HEK293 (cell line): ENCODE data around the gene RPIA.

Source experiments
- CTCF ChIA-PET: fragments of 350-600 bp; formaldehyde crosslinking; extraction: SDS; loops from one replicate; lab custom pipeline; 2021; ENCODE audit warnings: antibody characterized with exemption; lab: Yijun Ruan, JAX
- POLR2A ChIA-PET: fragments of 300-600 bp; formaldehyde crosslinking; extraction: SDS; loops from one replicate; lab custom pipeline; 2020; ENCODE audit warnings: antibody characterized with exemption, inconsistent platforms; lab: Yijun Ruan, JAX
- H3K27ac ChIP-seq: fragments of 200-500 bp; sonication (Bioruptor generic); 2 replicates; pipeline ENCODE4 v1.5.1; 2014; ENCODE audit warnings: low read depth, low read length, control low read depth, inconsistent platforms; ENCODE audit errors: extremely low read depth
- H3K36me3 ChIP-seq, 2 experiments: fragments of 200-500 bp in 1 of 2; sonication (Bioruptor generic) in 1 of 2; 1 replicate in 1 of 2; 2 replicates in 1 of 2; pipeline ENCODE4 v1.5.1; 2014 to 2017; ENCODE audit warnings: inconsistent platforms in 2 of 2, low read length in 2 of 2; ENCODE audit not compliant: control insufficient read depth in 2 of 2, insufficient read depth in 1 of 2
- H3K4me1 ChIP-seq: fragments of 200-500 bp; sonication (Bioruptor generic); 2 replicates; pipeline ENCODE4 v1.5.1; 2014; ENCODE audit warnings: mild to moderate bottlenecking, low read length, inconsistent platforms; ENCODE audit not compliant: control insufficient read depth, insufficient read depth
- H3K4me3 ChIP-seq: 2 replicates; pipeline ENCODE4 v1.5.1; 2011; ENCODE audit warnings: low read depth, mild to moderate bottlenecking, control low read depth, low read length, moderate library complexity
- H3K9me3 ChIP-seq: fragments of 200-500 bp; sonication (Bioruptor generic); 2 replicates; pipeline ENCODE4 v1.5.1; 2014; ENCODE audit warnings: low read depth, low read length, inconsistent platforms; ENCODE audit not compliant: control insufficient read depth, insufficient read depth
- BCL11B ChIP-seq: fragments of 450-650 bp; formaldehyde crosslinking; IDR thresholded peaks from 2 replicates; pipeline ENCODE4 v1.5.1; 2016; ENCODE audit warnings: low read depth, missing biosample characterization, missing genetic modification characterization
- KLF7 ChIP-seq: fragments of 450-650 bp; formaldehyde crosslinking; IDR thresholded peaks from 2 replicates; pipeline ENCODE4 v1.5.1; 2016; ENCODE audit warnings: missing biosample characterization, missing genetic modification characterization, borderline replicate concordance
- PRDM1 ChIP-seq: fragments of 450-650 bp; formaldehyde crosslinking; IDR thresholded peaks from 2 replicates; pipeline ENCODE4; 2016; ENCODE audit warnings: missing biosample characterization, missing genetic modification characterization
- SETDB1 ChIP-seq: IDR thresholded peaks from one replicate; pipeline ENCODE4 v1.6.1; 2017; ENCODE audit warnings: mild to moderate bottlenecking, low read length, moderate library complexity, mixed read lengths; ENCODE audit not compliant: insufficient read length
- ZNF214 ChIP-seq: fragments of 450-650 bp; formaldehyde crosslinking; IDR thresholded peaks from 2 replicates; pipeline ENCODE4 v1.5.1; 2017; ENCODE audit warnings: missing biosample characterization, mild to moderate bottlenecking, missing genetic modification characterization, borderline replicate concordance
- ZNF274 ChIP-seq, 2 experiments: fragments of 200-500 bp in 1 of 2; fragments of 450-650 bp in 1 of 2; sonication (Bioruptor generic) in 1 of 2; formaldehyde crosslinking in 1 of 2; IDR thresholded peaks; 2 replicates each; pipeline versions ENCODE4 v1.5.1 to v1.6.1; 2014 to 2016; ENCODE audit warnings: borderline replicate concordance in 1 of 2, inconsistent platforms in 1 of 2, low read length in 1 of 2, missing biosample characterization in 1 of 2, missing genetic modification characterization in 1 of 2
- ZNF292 ChIP-seq: fragments of 450-650 bp; formaldehyde crosslinking; IDR thresholded peaks from 2 replicates; pipeline ENCODE4 v1.5.1; 2016; ENCODE audit warnings: low read depth, missing biosample characterization, missing genetic modification characterization, borderline replicate concordance
- ZNF707 ChIP-seq: fragments of 450-650 bp; formaldehyde crosslinking; IDR thresholded peaks from 2 replicates; pipeline ENCODE4 v1.5.1; 2016; ENCODE audit warnings: missing biosample characterization, missing genetic modification characterization
- TF ChIP-seq, protein P1 (sequence below): sonication (generic); formaldehyde crosslinking; IDR thresholded peaks from 2 replicates; pipeline ENCODE4 v1.8.1; 2022; ENCODE audit warnings: mild to moderate bottlenecking, moderate library complexity, missing genetic modification reagents
- TF ChIP-seq, protein P2 (sequence below): fragments of 450-650 bp; formaldehyde crosslinking; IDR thresholded peaks from 2 replicates; pipeline ENCODE4; 2016; ENCODE audit warnings: missing biosample characterization, missing genetic modification characterization
- TF ChIP-seq, protein P3 (sequence below): fragments of 450-650 bp; formaldehyde crosslinking; IDR thresholded peaks from 2 replicates; pipeline ENCODE4 v1.5.1; 2016; ENCODE audit warnings: missing biosample characterization, missing genetic modification characterization
- TF ChIP-seq, protein P4 (sequence below): fragments of 450-650 bp; formaldehyde crosslinking; IDR thresholded peaks from 2 replicates; pipeline ENCODE4 v1.5.1; 2016; ENCODE audit warnings: missing biosample characterization, missing genetic modification characterization
- TF ChIP-seq, protein P5 (sequence below): fragments of 450-650 bp; formaldehyde crosslinking; IDR thresholded peaks from 2 replicates; pipeline ENCODE4 v1.5.1; 2017; ENCODE audit warnings: missing biosample characterization, missing genetic modification characterization
- TF ChIP-seq, protein P6 (sequence below): fragments of 450-650 bp; formaldehyde crosslinking; IDR thresholded peaks from 2 replicates; pipeline ENCODE4 v1.5.1; 2016; ENCODE audit warnings: missing biosample characterization, missing genetic modification characterization
- TF ChIP-seq, protein P7 (sequence below): fragments of 450-650 bp; formaldehyde crosslinking; optimal IDR thresholded peaks from 2 replicates; pipeline ENCODE3; 2016; ENCODE audit warnings: missing biosample characterization, mild to moderate bottlenecking, missing genetic modification characterization

Gene RPIA

DNA sequence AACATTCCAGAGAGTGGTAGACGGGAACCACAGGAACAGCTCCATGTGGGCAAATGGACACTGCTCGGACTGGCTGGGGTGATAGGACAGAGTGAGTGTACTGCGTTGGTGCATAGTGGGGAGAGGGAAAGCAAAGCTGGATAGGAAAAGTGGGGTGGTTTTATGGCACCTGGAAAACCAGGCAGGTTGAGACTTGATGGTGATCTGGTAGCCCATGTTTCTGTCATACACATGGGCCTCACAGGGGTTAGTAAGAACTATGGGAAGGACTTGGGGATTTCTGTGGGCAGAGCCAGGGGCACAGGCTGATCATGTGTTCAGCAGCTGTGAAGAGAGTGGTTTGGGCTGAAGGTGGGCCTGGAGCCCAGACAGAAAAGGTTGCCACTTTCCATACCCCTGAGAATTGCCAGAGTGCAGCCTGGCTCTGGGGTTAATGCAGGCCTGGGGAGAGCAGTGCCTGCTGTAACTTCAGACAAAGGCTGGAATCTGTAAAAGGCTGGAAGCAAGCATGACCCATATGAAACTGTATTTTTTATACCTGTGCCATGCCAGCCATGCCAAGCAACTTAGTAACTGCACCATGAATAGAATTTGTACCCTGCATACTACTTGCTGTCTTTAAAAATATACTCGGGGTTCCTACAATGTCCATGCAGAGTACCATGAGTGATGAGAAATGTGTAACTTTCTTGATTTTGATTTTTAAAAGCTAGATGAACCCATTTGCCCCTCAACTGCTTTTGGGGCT is 41.9 kb downstream of the RPIA start (continued):
- TF ChIP-seq, protein P1, sequence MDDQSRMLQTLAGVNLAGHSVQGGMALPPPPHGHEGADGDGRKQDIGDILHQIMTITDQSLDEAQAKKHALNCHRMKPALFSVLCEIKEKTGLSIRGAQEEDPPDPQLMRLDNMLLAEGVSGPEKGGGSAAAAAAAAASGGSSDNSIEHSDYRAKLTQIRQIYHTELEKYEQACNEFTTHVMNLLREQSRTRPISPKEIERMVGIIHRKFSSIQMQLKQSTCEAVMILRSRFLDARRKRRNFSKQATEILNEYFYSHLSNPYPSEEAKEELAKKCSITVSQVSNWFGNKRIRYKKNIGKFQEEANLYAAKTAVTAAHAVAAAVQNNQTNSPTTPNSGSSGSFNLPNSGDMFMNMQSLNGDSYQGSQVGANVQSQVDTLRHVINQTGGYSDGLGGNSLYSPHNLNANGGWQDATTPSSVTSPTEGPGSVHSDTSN (CRISPR knock-in tag) = no peak

DNA sequence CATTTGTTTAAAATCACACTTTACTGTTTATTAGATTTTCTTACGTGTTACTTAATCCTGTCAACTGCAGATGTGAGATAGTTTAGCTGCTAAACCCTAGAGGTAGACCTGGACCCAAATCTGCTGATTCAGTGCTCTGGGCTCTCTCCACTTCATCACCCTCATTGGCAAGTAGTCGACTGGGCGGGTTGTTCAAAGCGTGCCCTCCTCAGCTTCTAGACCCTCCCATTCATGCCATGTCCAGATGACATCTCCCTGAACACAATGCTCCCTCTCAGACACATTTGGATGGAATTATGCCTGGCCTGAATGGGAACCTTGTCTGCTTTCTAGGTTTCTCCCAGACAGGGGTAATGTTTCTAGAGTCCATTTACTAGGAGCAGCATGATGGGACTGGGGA is 43.7 kb downstream of the RPIA start:
- peaks cover 3 to 43% of the 10 kb centered on the region in 2 experiments; a peak in 1 of 3 replicates for H3K36me3 ChIP-seq
- TF ChIP-seq ZNF292 (tag by site-specific recombination) (no peak), PRDM1 (tag by site-specific recombination) (no peak), KLF7 (tag by site-specific recombination) (no peak), SETDB1 (no peak), ZNF214 (tag by site-specific recombination) (no peak)
- TF ChIP-seq, protein P2, sequence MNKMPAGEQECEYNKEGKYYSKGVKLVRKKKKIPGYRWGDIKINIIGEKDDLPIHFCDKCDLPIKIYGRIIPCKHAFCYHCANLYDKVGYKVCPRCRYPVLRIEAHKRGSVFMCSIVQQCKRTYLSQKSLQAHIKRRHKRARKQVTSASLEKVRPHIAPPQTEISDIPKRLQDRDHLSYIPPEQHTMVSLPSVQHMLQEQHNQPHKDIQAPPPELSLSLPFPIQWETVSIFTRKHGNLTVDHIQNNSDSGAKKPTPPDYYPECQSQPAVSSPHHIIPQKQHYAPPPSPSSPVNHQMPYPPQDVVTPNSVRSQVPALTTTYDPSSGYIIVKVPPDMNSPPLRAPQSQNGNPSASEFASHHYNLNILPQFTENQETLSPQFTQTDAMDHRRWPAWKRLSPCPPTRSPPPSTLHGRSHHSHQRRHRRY (tag by site-specific recombination) = no peak
- TF ChIP-seq, protein P3, sequence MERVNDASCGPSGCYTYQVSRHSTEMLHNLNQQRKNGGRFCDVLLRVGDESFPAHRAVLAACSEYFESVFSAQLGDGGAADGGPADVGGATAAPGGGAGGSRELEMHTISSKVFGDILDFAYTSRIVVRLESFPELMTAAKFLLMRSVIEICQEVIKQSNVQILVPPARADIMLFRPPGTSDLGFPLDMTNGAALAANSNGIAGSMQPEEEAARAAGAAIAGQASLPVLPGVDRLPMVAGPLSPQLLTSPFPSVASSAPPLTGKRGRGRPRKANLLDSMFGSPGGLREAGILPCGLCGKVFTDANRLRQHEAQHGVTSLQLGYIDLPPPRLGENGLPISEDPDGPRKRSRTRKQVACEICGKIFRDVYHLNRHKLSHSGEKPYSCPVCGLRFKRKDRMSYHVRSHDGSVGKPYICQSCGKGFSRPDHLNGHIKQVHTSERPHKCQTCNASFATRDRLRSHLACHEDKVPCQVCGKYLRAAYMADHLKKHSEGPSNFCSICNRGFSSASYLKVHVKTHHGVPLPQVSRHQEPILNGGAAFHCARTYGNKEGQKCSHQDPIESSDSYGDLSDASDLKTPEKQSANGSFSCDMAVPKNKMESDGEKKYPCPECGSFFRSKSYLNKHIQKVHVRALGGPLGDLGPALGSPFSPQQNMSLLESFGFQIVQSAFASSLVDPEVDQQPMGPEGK (tag by site-specific recombination) = no peak
- TF ChIP-seq, protein P4, sequence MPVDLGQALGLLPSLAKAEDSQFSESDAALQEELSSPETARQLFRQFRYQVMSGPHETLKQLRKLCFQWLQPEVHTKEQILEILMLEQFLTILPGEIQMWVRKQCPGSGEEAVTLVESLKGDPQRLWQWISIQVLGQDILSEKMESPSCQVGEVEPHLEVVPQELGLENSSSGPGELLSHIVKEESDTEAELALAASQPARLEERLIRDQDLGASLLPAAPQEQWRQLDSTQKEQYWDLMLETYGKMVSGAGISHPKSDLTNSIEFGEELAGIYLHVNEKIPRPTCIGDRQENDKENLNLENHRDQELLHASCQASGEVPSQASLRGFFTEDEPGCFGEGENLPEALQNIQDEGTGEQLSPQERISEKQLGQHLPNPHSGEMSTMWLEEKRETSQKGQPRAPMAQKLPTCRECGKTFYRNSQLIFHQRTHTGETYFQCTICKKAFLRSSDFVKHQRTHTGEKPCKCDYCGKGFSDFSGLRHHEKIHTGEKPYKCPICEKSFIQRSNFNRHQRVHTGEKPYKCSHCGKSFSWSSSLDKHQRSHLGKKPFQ (tag by site-specific recombination) = no peak
- TF ChIP-seq, protein P5, sequence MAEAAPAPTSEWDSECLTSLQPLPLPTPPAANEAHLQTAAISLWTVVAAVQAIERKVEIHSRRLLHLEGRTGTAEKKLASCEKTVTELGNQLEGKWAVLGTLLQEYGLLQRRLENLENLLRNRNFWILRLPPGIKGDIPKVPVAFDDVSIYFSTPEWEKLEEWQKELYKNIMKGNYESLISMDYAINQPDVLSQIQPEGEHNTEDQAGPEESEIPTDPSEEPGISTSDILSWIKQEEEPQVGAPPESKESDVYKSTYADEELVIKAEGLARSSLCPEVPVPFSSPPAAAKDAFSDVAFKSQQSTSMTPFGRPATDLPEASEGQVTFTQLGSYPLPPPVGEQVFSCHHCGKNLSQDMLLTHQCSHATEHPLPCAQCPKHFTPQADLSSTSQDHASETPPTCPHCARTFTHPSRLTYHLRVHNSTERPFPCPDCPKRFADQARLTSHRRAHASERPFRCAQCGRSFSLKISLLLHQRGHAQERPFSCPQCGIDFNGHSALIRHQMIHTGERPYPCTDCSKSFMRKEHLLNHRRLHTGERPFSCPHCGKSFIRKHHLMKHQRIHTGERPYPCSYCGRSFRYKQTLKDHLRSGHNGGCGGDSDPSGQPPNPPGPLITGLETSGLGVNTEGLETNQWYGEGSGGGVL (tag by site-specific recombination) = no peak
- ChIA-PET POLR2A (no interaction called here), CTCF (interaction anchor here (1.4 kb wide), 1 partner anchor 145 kb away, joined by 5 read pairs; no protein-coding TSS in a partner anchor)
- H3K27ac ChIP-seq = no peak overlapping the region
- H3K9me3 ChIP-seq = no peaks in the 10 kb centered on the region
- no peaks in the 10 kb centered on the region for H3K4me1 ChIP-seq
- H3K4me3 ChIP-seq = no peak overlapping the region

DNA sequence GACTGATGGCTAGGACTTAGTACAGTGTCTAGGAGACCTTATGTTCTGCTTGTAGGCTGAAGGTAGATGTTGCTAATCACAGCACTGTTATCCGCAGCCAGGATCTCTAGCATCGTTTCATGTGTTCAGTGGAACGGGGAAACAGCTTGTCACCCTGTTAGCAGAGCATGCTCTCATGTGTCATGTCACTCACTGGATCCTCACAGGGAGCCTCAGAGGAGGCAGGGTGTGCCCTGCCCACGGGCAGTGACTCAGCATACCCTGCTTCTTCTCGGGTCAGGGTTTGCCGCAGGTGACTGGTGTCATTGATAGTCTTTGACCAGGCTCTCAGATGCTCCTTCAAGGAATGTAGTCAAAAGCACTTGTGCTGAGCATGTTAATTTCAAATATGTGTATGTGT is 44.4 kb downstream of the RPIA start:
- H3K4me1 ChIP-seq = no peaks in the 10 kb centered on the region
- no peak overlapping the region for H3K27ac ChIP-seq
- CTCF ChIA-PET = interaction anchor here (1.5 kb wide), 1 partner anchor 163 kb away, joined by 5 read pairs; no protein-coding TSS in a partner anchor
- POLR2A ChIA-PET = no interaction called here
- TF ChIP-seq, protein P6, sequence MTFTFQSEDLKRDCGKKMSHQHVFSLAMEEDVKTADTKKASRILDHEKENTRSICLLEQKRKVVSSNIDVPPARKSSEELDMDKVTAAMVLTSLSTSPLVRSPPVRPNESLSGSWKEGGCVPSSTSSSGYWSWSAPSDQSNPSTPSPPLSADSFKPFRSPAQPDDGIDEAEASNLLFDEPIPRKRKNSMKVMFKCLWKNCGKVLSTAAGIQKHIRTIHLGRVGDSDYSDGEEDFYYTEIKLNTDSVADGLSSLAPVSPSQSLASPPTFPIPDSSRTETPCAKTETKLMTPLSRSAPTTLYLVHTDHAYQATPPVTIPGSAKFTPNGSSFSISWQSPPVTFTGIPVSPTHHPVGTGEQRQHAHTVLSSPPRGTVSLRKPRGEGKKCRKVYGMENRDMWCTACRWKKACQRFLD (tag by site-specific recombination) = no peak
- TF ChIP-seq BCL11B (tag by site-specific recombination) = no peak
- no peak for TF ChIP-seq ZNF707 (tag by site-specific recombination)
- no peak for TF ChIP-seq ZNF274 (IDR thresholded peaks at IDR 0.05; ENCODE audit: low read length)
- TF ChIP-seq ZNF274 (tag by site-specific recombination; IDR thresholded peaks at IDR 0.05; ENCODE audit: borderline replicate concordance) = no peak
- TF ChIP-seq, protein P7, sequence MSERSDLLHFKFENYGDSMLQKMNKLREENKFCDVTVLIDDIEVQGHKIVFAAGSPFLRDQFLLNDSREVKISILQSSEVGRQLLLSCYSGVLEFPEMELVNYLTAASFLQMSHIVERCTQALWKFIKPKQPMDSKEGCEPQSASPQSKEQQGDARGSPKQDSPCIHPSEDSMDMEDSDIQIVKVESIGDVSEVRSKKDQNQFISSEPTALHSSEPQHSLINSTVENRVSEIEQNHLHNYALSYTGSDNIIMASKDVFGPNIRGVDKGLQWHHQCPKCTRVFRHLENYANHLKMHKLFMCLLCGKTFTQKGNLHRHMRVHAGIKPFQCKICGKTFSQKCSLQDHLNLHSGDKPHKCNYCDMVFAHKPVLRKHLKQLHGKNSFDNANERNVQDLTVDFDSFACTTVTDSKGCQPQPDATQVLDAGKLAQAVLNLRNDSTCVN (tag by site-specific recombination) = no peak
- H3K4me3 ChIP-seq = no peak overlapping the region
- peaks cover 3 to 46% of the 10 kb centered on the region in 2 experiments; a peak in 1 of 3 replicates for H3K36me3 ChIP-seq
- H3K9me3 ChIP-seq = no peaks in the 10 kb centered on the region
